HFF-Myc (cell line): Measurements from ENCODE around the gene ALAS1.

Source experiments
- DNase-seq: peaks from one replicate; pipeline ENCODE4 v3.0.0-alpha.2; 2011; ENCODE audit warnings: low read depth; ENCODE audit errors: extremely low read depth
- H3K4me3 ChIP-seq: replicated peaks from 2 replicates; pipeline ENCODE4 v1.5.1; 2011; ENCODE audit warnings: low read depth, mild to moderate bottlenecking, control low read depth, low read length
- CTCF ChIP-seq: IDR thresholded peaks from 2 replicates; pipeline ENCODE4 v1.5.1; 2012; ENCODE audit warnings: mild to moderate bottlenecking, low read depth, low read length, control low read depth; ENCODE audit errors: missing control alignments

ALAS1 gene

GRCh38 chr3:52247409-52248164 is 49.6 kb downstream of the ALAS1 start:
- TF ChIP-seq CTCF, result no peak
- H3K4me3 ChIP-seq, result no peak overlapping the region
- no peak for DNase-seq

- DNase-seq, result no peak
- no peak overlapping the region for H3K4me3 ChIP-seq
- TF ChIP-seq CTCF, result no peak
Observed at GRCh38 chr3:52248165-52248541, 50.2 kb downstream of the ALAS1 start.

- no peak for DNase-seq
- no peak overlapping the region for H3K4me3 ChIP-seq
- TF ChIP-seq CTCF, result no peak
Observed at GRCh38 chr3:52248816-52249547, 51.0 kb downstream of the ALAS1 start.

GRCh38 chr3:52249683-52250082 is 51.7 kb downstream of the ALAS1 start:
- DNase-seq, result no peak
- TF ChIP-seq CTCF, result no peak

GRCh38 chr3:52250122-52250521 is 52.2 kb downstream of the ALAS1 start:
- no peak for TF ChIP-seq CTCF

More at GRCh38 chr3:52249683-52250082, 51.7 kb downstream of the ALAS1 start:
- H3K4me3 ChIP-seq, result no peak overlapping the region

GRCh38 chr3:52253314-52254304 is 55.6 kb downstream of the ALAS1 start:
- no peak for TF ChIP-seq CTCF
- no peak overlapping the region for H3K4me3 ChIP-seq
- no peak for DNase-seq

More at GRCh38 chr3:52250122-52250521, 52.2 kb downstream of the ALAS1 start:
- no peak for DNase-seq
- H3K4me3 ChIP-seq, result no peak overlapping the region
